Activated B cell treated with CpG ODN at 0.5 μM for 24 hours (primary cell): ENCODE results near the gene FARP1. TPM values are rescaled to one million over a fixed set of nuclear protein-coding genes. Genes with fewer than 3 reads are reported as not detected.

Source experiments
- ATAC-seq: fragments of 200-7000 bp; cut with Tn5 transposase; one replicate; pipeline ENCODE4 v1.10.0; 2021; ENCODE audit warnings: low read depth, mild to moderate bottlenecking, moderate library complexity
- CTCF ChIA-PET: fragments of 350-600 bp; sonication (Branson Sonifier 250); formaldehyde crosslinking; loops from one replicate; lab custom pipeline; 2021; ENCODE audit warnings: antibody characterized with exemption; lab: Charles Lee
- POLR2A ChIA-PET: fragments of 350-600 bp; sonication (Branson Sonifier 250); formaldehyde crosslinking; loops from one replicate; lab custom pipeline; 2021; ENCODE audit warnings: antibody characterized with exemption; lab: Charles Lee
- DNase-seq: peaks from one replicate; pipeline ENCODE4 v3.0.0; 2022
- H3K27ac Mint-ChIP-seq: one replicate; pipeline ENCODE4 v1.8.0; 2020; ENCODE audit warnings: mixed read lengths
- H3K27me3 Mint-ChIP-seq: one replicate; pipeline ENCODE4 v1.8.0; 2021; ENCODE audit warnings: mixed read lengths
- H3K36me3 Mint-ChIP-seq: one replicate; pipeline ENCODE4 v1.8.0; 2021; ENCODE audit warnings: low read depth, mixed read lengths
- H3K4me1 Mint-ChIP-seq: one replicate; pipeline ENCODE4 v1.8.0; 2021; ENCODE audit warnings: mixed read lengths
- H3K4me3 Mint-ChIP-seq: one replicate; pipeline ENCODE4 v1.8.0; 2020; ENCODE audit warnings: mild to moderate bottlenecking, mixed read lengths
- H3K9me3 Mint-ChIP-seq: one replicate; pipeline ENCODE4 v1.8.0; 2020; ENCODE audit warnings: mixed read lengths
- CTCF ChIP-seq: fragments of 200-600 bp; IDR thresholded peaks from one replicate; pipeline ENCODE4 v1.8.0; 2022; ENCODE audit warnings: antibody characterized with exemption, mild to moderate bottlenecking
- intact Hi-C: fragments of 100-400 bp; cut with micrococcal nuclease; formaldehyde crosslinking; loops from one replicate; pipeline ENCODE4 v1.15.1; 2024
- total RNA-seq: library from RNA; stranded (reverse); gene quantifications from 2 replicates; pipeline ENCODE4 v1.2.3, GENCODE V29; 2022

The FARP1 gene
- total RNA-seq, 1 donor from 2014 or later: 2.1 TPM

- intact Hi-C loops: no loop called here
- H3K36me3 Mint-ChIP-seq: no peaks in the 10 kb centered on the region
These were observed 45.0 kb downstream of the FARP1 start for GRCh38 chr13:98187965-98188261.

GRCh38 chr13:98188544-98189166 is 45.8 kb downstream of the FARP1 start:
- no peak for TF ChIP-seq CTCF
- H3K4me3 Mint-ChIP-seq: no peak overlapping the region
- ChIA-PET POLR2A (no interaction called here), CTCF (no interaction called here)
- intact Hi-C loops: no loop called here
- H3K9me3 Mint-ChIP-seq: no peaks in the 10 kb centered on the region
- H3K4me1 Mint-ChIP-seq: no peaks in the 10 kb centered on the region
- DNase-seq (no peak), ATAC-seq (no peak)
- no peak overlapping the region for H3K27ac Mint-ChIP-seq
- H3K36me3 Mint-ChIP-seq: no peaks in the 10 kb centered on the region
- H3K27me3 Mint-ChIP-seq: peaks cover 5% of the 10 kb centered on the region

More at GRCh38 chr13:98187965-98188261, 45.0 kb downstream of the FARP1 start:
- Mint-ChIP-seq H3K27ac (no peak overlapping the region), H3K27me3 (peaks cover 5% of the 10 kb centered on the region), H3K9me3 (no peaks in the 10 kb centered on the region), H3K4me3 (no peak overlapping the region), H3K4me1 (no peaks in the 10 kb centered on the region)
- ChIA-PET POLR2A (no interaction called here), CTCF (no interaction called here)
- no peak for DNase-seq
- ATAC-seq: no peak
- TF ChIP-seq CTCF: no peak

DNA sequence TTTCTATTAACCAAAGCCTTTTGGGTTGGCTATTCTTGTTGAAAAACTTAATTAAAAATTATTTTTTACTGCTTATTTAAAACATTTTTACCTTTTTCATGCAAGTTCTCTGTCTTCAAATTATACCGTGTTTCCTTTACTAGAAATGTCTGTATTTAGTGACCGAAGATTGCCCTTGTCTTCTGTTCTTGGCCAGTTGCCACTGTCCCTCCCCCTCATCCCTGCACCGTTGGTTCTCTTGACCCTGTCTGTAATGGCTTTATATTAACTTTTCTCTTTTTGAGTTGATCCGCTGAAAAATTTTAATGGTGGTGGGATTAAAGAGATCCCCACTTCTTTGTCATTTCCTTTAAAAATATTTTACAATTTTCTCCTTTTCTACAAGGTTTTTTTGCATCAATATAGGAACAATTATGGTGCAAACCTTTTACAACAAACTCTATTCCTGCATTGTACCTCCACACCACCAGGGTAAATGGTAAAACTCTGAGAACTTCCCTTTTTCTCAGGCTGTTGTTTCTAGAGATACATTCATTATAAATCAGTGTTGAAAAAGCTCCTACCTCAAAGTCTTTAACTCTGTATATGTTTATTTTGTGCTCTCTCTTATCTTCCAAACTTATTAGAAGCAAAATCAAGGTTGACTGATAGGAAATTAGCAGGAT is 47.1 kb downstream of the FARP1 start:
- H3K36me3 Mint-ChIP-seq: no peaks in the 10 kb centered on the region
- ChIA-PET POLR2A (no interaction called here), CTCF (no interaction called here)
- H3K27me3 Mint-ChIP-seq: peaks cover 5% of the 10 kb centered on the region
- no peaks in the 10 kb centered on the region for H3K4me1 Mint-ChIP-seq
- H3K9me3 Mint-ChIP-seq: no peaks in the 10 kb centered on the region
- no peak overlapping the region for H3K27ac Mint-ChIP-seq
- intact Hi-C loops: no loop called here
- TF ChIP-seq CTCF: no peak
- DNase-seq: no peak
- no peak for ATAC-seq
- no peak overlapping the region for H3K4me3 Mint-ChIP-seq

GRCh38 chr13:98190889-98191444 is 48.1 kb downstream of the FARP1 start:
- intact Hi-C loops: no loop called here
- H3K4me3 Mint-ChIP-seq: no peak overlapping the region
- no peak overlapping the region for H3K27ac Mint-ChIP-seq
- no peaks in the 10 kb centered on the region for H3K9me3 Mint-ChIP-seq
- no peak for TF ChIP-seq CTCF
- ATAC-seq: no peak
- ChIA-PET POLR2A (no interaction called here), CTCF (no interaction called here)
- peaks cover 6% of the 10 kb centered on the region for H3K27me3 Mint-ChIP-seq
- H3K4me1 Mint-ChIP-seq: no peaks in the 10 kb centered on the region
- DNase-seq: no peak
- no peaks in the 10 kb centered on the region for H3K36me3 Mint-ChIP-seq

GRCh38 chr13:98192008-98192407 is 49.1 kb downstream of the FARP1 start:
- ATAC-seq (no peak), DNase-seq (no peak)
- no peak for TF ChIP-seq CTCF
- ChIA-PET CTCF (no interaction called here), POLR2A (no interaction called here)
- H3K9me3 Mint-ChIP-seq: no peaks in the 10 kb centered on the region
- peaks cover 3% of the 10 kb centered on the region for H3K27me3 Mint-ChIP-seq
- H3K4me3 Mint-ChIP-seq: no peak overlapping the region
- H3K27ac Mint-ChIP-seq: no peak overlapping the region
- intact Hi-C loops: no loop called here
- H3K4me1 Mint-ChIP-seq: no peaks in the 10 kb centered on the region
- H3K36me3 Mint-ChIP-seq: no peaks in the 10 kb centered on the region
